Body of pancreas (tissue), 4 donors: ENCODE measurements around the gene VMO1. TPM values are rescaled to one million over a fixed set of nuclear protein-coding genes. Genes with fewer than 3 reads are reported as not detected.

ENCODE experiments used
- ATAC-seq: fragments of 150-250 bp; one replicate; pipeline ENCODE4 v1.9.1; 2016
- DNase-seq, 4 donors: peaks; one replicate each; pipeline ENCODE4 v3.0.0-alpha.2; 2019
- H3K27ac ChIP-seq, 4 donors: fragments of 200-600 bp; sonication (generic); 1 replicate in 3 of 4; 2 replicates in 1 of 4; pipeline versions ENCODE4 v1.5.1 to v1.6.1; 2016 to 2019; ENCODE audit warnings: mild to moderate bottlenecking in 1 of 4, mixed read lengths in 1 of 4, moderate library complexity in 1 of 4
- H3K27me3 ChIP-seq, 2 donors: fragments of 200-600 bp; sonication (generic); one replicate each; pipeline ENCODE4 v1.6.0; 2016; ENCODE audit warnings: mild to moderate bottlenecking in 1 of 2
- H3K36me3 ChIP-seq, 2 donors: fragments of 200-600 bp; sonication (generic); replicated peaks in 1 of 2; 2 replicates each; pipeline ENCODE4 v1.5.1; 2016; ENCODE audit warnings: low read depth in 2 of 2; ENCODE audit not compliant: insufficient read depth in 1 of 2
- H3K4me1 ChIP-seq: fragments of 200-600 bp; sonication (generic); one replicate; pipeline ENCODE4 v1.6.0; 2016
- H3K4me3 ChIP-seq, 2 donors: fragments of 200-600 bp; sonication (generic); 1 replicate in 1 of 2; 2 replicates in 1 of 2; pipeline ENCODE4 v1.5.1; 2016 to 2019
- H3K9me3 ChIP-seq, 3 donors: fragments of 200-600 bp; sonication (generic); 1 replicate in 2 of 3; 2 replicates in 1 of 3; pipeline ENCODE4 v1.5.1; 2016
- CTCF ChIP-seq, 7 experiments: fragments of 450-650 bp in 4 of 7; fragments of 200-600 bp in 3 of 7; sonication (generic) in 3 of 7; IDR thresholded peaks; one replicate each; pipeline ENCODE4 v1.5.1; 2016 to 2019; ENCODE audit warnings: antibody characterized with exemption in 7 of 7
- POLR2A ChIP-seq, 3 donors: fragments of 450-650 bp; IDR thresholded peaks; one replicate each; pipeline ENCODE4 v1.6.1; 2016; ENCODE audit warnings: antibody characterized with exemption in 3 of 3, mild to moderate bottlenecking in 2 of 3
- WGBS, 2 donors: methylation state at CpG; one replicate each; pipeline ENCODE4 v1.1.5; 2017; 5-methylcytosine and 5-hydroxymethylcytosine counted together
- intact Hi-C: fragments of 100-400 bp; cut with DNase I; formaldehyde crosslinking; loops from one replicate; pipeline ENCODE4 v1.15.1; 2023
- total RNA-seq, 2 donors: library from RNA; depleted of rRNA; stranded (reverse); fragments of >200 nt; gene quantifications; one replicate each; pipeline ENCODE4 v1.1.0, GENCODE V29; 2016

The VMO1 gene
- total RNA-seq, 2 donors from 2014 or later = not detected

DNA sequence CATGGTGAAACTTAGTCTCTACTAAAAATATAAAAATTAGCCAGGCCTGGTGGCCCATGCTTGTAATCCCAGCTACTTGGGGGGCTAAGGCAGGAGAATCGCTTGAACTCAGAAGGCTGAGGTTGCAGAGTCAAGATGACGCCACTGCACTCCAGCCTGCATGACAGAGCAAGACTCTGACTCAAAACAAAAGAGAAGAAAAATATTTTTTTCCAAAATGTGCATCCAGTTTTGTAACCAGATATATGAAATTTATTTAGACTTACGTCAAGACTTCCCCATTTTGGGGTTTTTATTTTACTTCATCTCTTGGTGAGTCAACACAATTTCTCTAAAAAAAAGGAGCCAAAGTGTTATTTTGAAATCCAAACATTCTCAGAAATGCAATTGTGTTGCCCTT is 20.0 kb downstream of the VMO1 start:
- peak in 1 of 4 donors; percentile 59 for DNase-seq
- Histone ChIP-seq H3K9me3 (no peaks in the 10 kb centered on the region), H3K27me3 (no peaks in the 10 kb centered on the region), H3K36me3 (no peaks in the 10 kb centered on the region), H3K4me3 (no peak overlapping the region), H3K4me1 (no peaks in the 10 kb centered on the region), H3K27ac (peak overlapping the region in 1 of 4 donors; percentile 75)
- ATAC-seq = no peak
- intact Hi-C loops = no loop called here
- TF ChIP-seq POLR2A (IDR thresholded peaks at IDR 0.05) (no peak), CTCF (IDR thresholded peaks at IDR 0.05) (no peak)
- WGBS, 2 donors = 83% methylated on average over 3 of the region's 3 CpGs

GRCh38 chr17:4764595-4764994 is 21.6 kb downstream of the VMO1 start:
- H3K36me3 ChIP-seq = no peaks in the 10 kb centered on the region
- DNase-seq (no peak), ATAC-seq (no peak)
- 50 to 61% methylated on average over 3 of the region's 3 CpGs for WGBS, 2 donors
- TF ChIP-seq POLR2A (IDR thresholded peaks at IDR 0.05) (peak in 1 of 3 donors; percentile 32), CTCF (IDR thresholded peaks at IDR 0.05) (no peak)
- no peaks in the 10 kb centered on the region for H3K9me3 ChIP-seq
- no peaks in the 10 kb centered on the region for H3K4me1 ChIP-seq
- peak overlapping the region in 1 of 4 donors; percentile 71 for H3K27ac ChIP-seq
- H3K4me3 ChIP-seq = no peak overlapping the region
- H3K27me3 ChIP-seq = no peaks in the 10 kb centered on the region
- intact Hi-C loops = no loop called here

- TF ChIP-seq CTCF (IDR thresholded peaks at IDR 0.05) (no peak), POLR2A (IDR thresholded peaks at IDR 0.05) (no peak)
- ATAC-seq (no peak), DNase-seq (no peak)
- H3K4me1 ChIP-seq = no peaks in the 10 kb centered on the region
- H3K27me3 ChIP-seq = no peaks in the 10 kb centered on the region
- no peaks in the 10 kb centered on the region for H3K36me3 ChIP-seq
- no peaks in the 10 kb centered on the region for H3K9me3 ChIP-seq
- WGBS, 2 donors = 50 to 51% methylated on average over 10 of the region's 10 CpGs
- H3K4me3 ChIP-seq = no peak overlapping the region
- H3K27ac ChIP-seq = no peak overlapping the region
- intact Hi-C loops = no loop called here
Observed at GRCh38 chr17:4759776-4760236, 26.4 kb downstream of the VMO1 start.

- Histone ChIP-seq H3K4me3 (no peak overlapping the region), H3K27me3 (peaks cover 0 to 7% of the 10 kb centered on the region in 2 donors), H3K27ac (no peak overlapping the region), H3K9me3 (no peaks in the 10 kb centered on the region), H3K36me3 (no peaks in the 10 kb centered on the region), H3K4me1 (no peaks in the 10 kb centered on the region)
- ATAC-seq (no peak), DNase-seq (no peak)
- WGBS, 2 donors = 68 to 69% methylated on average over 1 of the region's 1 CpG
- TF ChIP-seq POLR2A (IDR thresholded peaks at IDR 0.05) (no peak), CTCF (IDR thresholded peaks at IDR 0.05) (no peak)
- intact Hi-C loops = no loop called here
Observed at GRCh38 chr17:4753392-4753791, 32.8 kb downstream of the VMO1 start.

GRCh38 chr17:4751932-4752331 is 34.2 kb downstream of the VMO1 start:
- ATAC-seq = no peak
- intact Hi-C loops = no loop called here
- 51 to 70% methylated on average over 5 of the region's 5 CpGs for WGBS, 2 donors

More at GRCh38 chr17:4751932-4752331, 34.2 kb downstream of the VMO1 start:
- no peak for TF ChIP-seq POLR2A (IDR thresholded peaks at IDR 0.05)
- TF ChIP-seq CTCF (IDR thresholded peaks at IDR 0.05) = no peak
- no peak for DNase-seq
- Histone ChIP-seq H3K4me1 (no peaks in the 10 kb centered on the region), H3K9me3 (no peaks in the 10 kb centered on the region), H3K4me3 (no peak overlapping the region), H3K27me3 (peaks cover 0 to 7% of the 10 kb centered on the region in 2 donors), H3K36me3 (no peaks in the 10 kb centered on the region), H3K27ac (no peak overlapping the region)
